Transverse colon (tissue), 4 donors: Measurements from ENCODE around the gene FAH.

Experiments
- CTCF ChIP-seq, 5 experiments: fragments of 200-600 bp in 3 of 5; fragments of 450-650 bp in 2 of 5; sonication (generic) in 3 of 5; IDR thresholded peaks; 1 replicate in 2 of 5; 2 replicates in 3 of 5; pipeline ENCODE4 v1.5.1; 2016 to 2017; ENCODE audit warnings: antibody characterized with exemption in 5 of 5, inconsistent platforms in 3 of 5, mild to moderate bottlenecking in 2 of 5, moderate library complexity in 1 of 5
- EP300 ChIP-seq: sonication (generic); formaldehyde crosslinking; IDR thresholded peaks from one replicate; pipeline ENCODE4 v1.6.1; 2017; ENCODE audit warnings: antibody characterized with exemption, low read depth
- POLR2A ChIP-seq: fragments of 450-650 bp; IDR thresholded peaks from one replicate; pipeline ENCODE4 v1.6.1; 2016; ENCODE audit warnings: antibody characterized with exemption, mild to moderate bottlenecking, moderate library complexity
- POLR2AphosphoS5 ChIP-seq, 3 donors: sonication (generic); formaldehyde crosslinking; IDR thresholded peaks; one replicate each; pipeline ENCODE4 v1.6.1; 2016; ENCODE audit warnings: antibody characterized with exemption in 3 of 3

GRCh38 chr15:80201256-80202015 lies 48.6 kb downstream of the FAH start:
- TF ChIP-seq POLR2A (no peak), CTCF (IDR thresholded peaks at IDR 0.05) (no peak), POLR2AphosphoS5 (IDR thresholded peaks at IDR 0.05) (no peak), EP300 (no peak)
